GM23338 (cell line): ENCODE results near the gene SLC25A10. TPM values are rescaled to one million over a fixed set of nuclear protein-coding genes. Genes with fewer than 3 reads are reported as not detected.
A peak's percentile ranks its signal among the peaks of the same experiment; 100 is the strongest.

Experiments
- ATAC-seq: fragments of 200-7000 bp; cut with Tn5 transposase; 3 replicates; pipeline ENCODE4 v1.9.1; 2020
- DNase-seq: peaks from one replicate; pipeline ENCODE4 v3.0.0-alpha.2; 2015; ENCODE audit warnings: low spot score
- H2AFZ ChIP-seq: fragments of 200-600 bp; sonication (generic); 2 replicates; pipeline ENCODE4 v1.8.0; 2016; ENCODE audit warnings: antibody characterized with exemption, mild to moderate bottlenecking, moderate library complexity
- H3F3A ChIP-seq: fragments of 200-600 bp; sonication (generic); replicated peaks from 2 replicates; pipeline ENCODE4 v1.8.0; 2017; ENCODE audit warnings: antibody characterized with exemption, mixed run types, low read depth
- H3K27ac ChIP-seq: fragments of 200-600 bp; sonication (generic); 2 replicates; pipeline ENCODE4 v1.6.1; 2016; ENCODE audit warnings: low read depth
- H3K27me3 ChIP-seq: fragments of 200-600 bp; sonication (generic); 2 replicates; pipeline ENCODE4 v1.8.0; 2016; ENCODE audit warnings: mild to moderate bottlenecking, mixed run types, moderate library complexity; ENCODE audit not compliant: insufficient read depth
- H3K36me3 ChIP-seq: fragments of 200-600 bp; sonication (generic); 2 replicates; pipeline ENCODE4 v1.8.0; 2016; ENCODE audit warnings: mild to moderate bottlenecking; ENCODE audit not compliant: insufficient read depth
- H3K4me1 ChIP-seq: fragments of 200-600 bp; sonication (generic); 2 replicates; pipeline ENCODE4 v1.8.0; 2016; ENCODE audit warnings: mild to moderate bottlenecking, moderate library complexity; ENCODE audit not compliant: insufficient read depth
- H3K4me2 ChIP-seq: fragments of 200-600 bp; sonication (generic); 2 replicates; pipeline ENCODE4 v1.7.1; 2017; ENCODE audit warnings: mixed run types
- H3K4me3 ChIP-seq: fragments of 200-600 bp; sonication (generic); 2 replicates; pipeline ENCODE4 v1.6.1; 2016; ENCODE audit warnings: mixed run types
- H3K79me2 ChIP-seq: fragments of 200-600 bp; sonication (generic); replicated peaks from 2 replicates; pipeline ENCODE4 v1.8.0; 2017; ENCODE audit warnings: mild to moderate bottlenecking; ENCODE audit not compliant: insufficient read depth
- H3K9me2 ChIP-seq: fragments of 200-600 bp; sonication (generic); 2 replicates; pipeline ENCODE4 v1.8.0; 2017; ENCODE audit not compliant: insufficient read depth
- H4K20me1 ChIP-seq: fragments of 200-600 bp; sonication (generic); replicated peaks from 2 replicates; pipeline ENCODE4 v1.8.0; 2017; ENCODE audit warnings: mild to moderate bottlenecking; ENCODE audit not compliant: insufficient read depth
- H3K27ac Mint-ChIP-seq: 2 replicates; pipeline ENCODE4 v1.8.0; 2020; ENCODE audit warnings: inconsistent platforms, mild to moderate bottlenecking, moderate library complexity, mixed read lengths
- H3K27me3 Mint-ChIP-seq: 3 replicates; pipeline ENCODE4 v1.8.0; 2022; ENCODE audit warnings: low read depth, mild to moderate bottlenecking, moderate library complexity, mixed read lengths, inconsistent platforms; ENCODE audit not compliant: insufficient read depth, poor library complexity
- H3K36me3 Mint-ChIP-seq: 3 replicates; pipeline ENCODE4 v1.8.0; 2021; ENCODE audit warnings: low read depth, mild to moderate bottlenecking, inconsistent platforms, moderate library complexity, mixed read lengths
- H3K4me1 Mint-ChIP-seq: 3 replicates; pipeline ENCODE4 v1.8.0; 2020; ENCODE audit warnings: mild to moderate bottlenecking, inconsistent platforms, mixed read lengths
- H3K4me3 Mint-ChIP-seq: 3 replicates; pipeline ENCODE4 v1.8.0; 2021; ENCODE audit warnings: moderate library complexity, mild to moderate bottlenecking, inconsistent platforms, mixed read lengths
- H3K9me3 Mint-ChIP-seq: 3 replicates; pipeline ENCODE4 v1.8.0; 2020; ENCODE audit warnings: moderate library complexity, mild to moderate bottlenecking, inconsistent platforms, mixed read lengths
- EZH2 ChIP-seq: fragments of 200-600 bp; sonication (generic); IDR thresholded peaks from one replicate; pipeline ENCODE4 v1.8.0; 2017; ENCODE audit warnings: antibody characterized with exemption, mild to moderate bottlenecking, low read depth; ENCODE audit not compliant: unreplicated experiment
- JUNB ChIP-seq: IDR thresholded peaks from one replicate; pipeline ENCODE4 v1.6.1; 2016; ENCODE audit warnings: antibody characterized with exemption; ENCODE audit not compliant: unreplicated experiment
- ZNF331 ChIP-seq: fragments of 250-450 bp; sonication (Bioruptor Pico); IDR thresholded peaks from 2 replicates; pipeline ENCODE4 v1.5.0; 2020; ENCODE audit warnings: low read depth, mild to moderate bottlenecking, moderate library complexity
- polyA plus RNA-seq: library from polyadenylated mRNA; unstranded; fragments of >200 nt; fragmentation: Nextera tagmentation; extraction: Ambion mirVana; gene quantifications from 2 replicates; pipeline ENCODE4 v1.2.1, GENCODE V29; 2016
- total RNA-seq: library from RNA; depleted of rRNA; stranded (reverse); fragments of >200 nt; shearing (Covaris generic); gene quantifications from 2 replicates; pipeline ENCODE4 v1.2.3, GENCODE V29; 2014
- TF ChIP-seq, protein P1 (sequence below), 2 experiments: fragments of 200-600 bp in 1 of 2; sonication (generic) in 1 of 2; conservative IDR thresholded peaks; 2 replicates each; pipeline versions ENCODE4 v1.5.1 to v1.6.1; 2016 to 2017; ENCODE audit warnings: antibody characterized with exemption in 2 of 2, low read depth in 2 of 2, mild to moderate bottlenecking in 2 of 2, moderate library complexity in 1 of 2
- TF ChIP-seq, protein P2 (sequence below): fragments of 250-450 bp; sonication (Bioruptor Pico); IDR thresholded peaks from 2 replicates; pipeline ENCODE4 v1.5.0; 2020; ENCODE audit warnings: mild to moderate bottlenecking, moderate library complexity

The SLC25A10 gene
- total and polyA plus RNA-seq, 2 experiments from 2014 or later: 25.7 to 47.4 TPM

DNA sequence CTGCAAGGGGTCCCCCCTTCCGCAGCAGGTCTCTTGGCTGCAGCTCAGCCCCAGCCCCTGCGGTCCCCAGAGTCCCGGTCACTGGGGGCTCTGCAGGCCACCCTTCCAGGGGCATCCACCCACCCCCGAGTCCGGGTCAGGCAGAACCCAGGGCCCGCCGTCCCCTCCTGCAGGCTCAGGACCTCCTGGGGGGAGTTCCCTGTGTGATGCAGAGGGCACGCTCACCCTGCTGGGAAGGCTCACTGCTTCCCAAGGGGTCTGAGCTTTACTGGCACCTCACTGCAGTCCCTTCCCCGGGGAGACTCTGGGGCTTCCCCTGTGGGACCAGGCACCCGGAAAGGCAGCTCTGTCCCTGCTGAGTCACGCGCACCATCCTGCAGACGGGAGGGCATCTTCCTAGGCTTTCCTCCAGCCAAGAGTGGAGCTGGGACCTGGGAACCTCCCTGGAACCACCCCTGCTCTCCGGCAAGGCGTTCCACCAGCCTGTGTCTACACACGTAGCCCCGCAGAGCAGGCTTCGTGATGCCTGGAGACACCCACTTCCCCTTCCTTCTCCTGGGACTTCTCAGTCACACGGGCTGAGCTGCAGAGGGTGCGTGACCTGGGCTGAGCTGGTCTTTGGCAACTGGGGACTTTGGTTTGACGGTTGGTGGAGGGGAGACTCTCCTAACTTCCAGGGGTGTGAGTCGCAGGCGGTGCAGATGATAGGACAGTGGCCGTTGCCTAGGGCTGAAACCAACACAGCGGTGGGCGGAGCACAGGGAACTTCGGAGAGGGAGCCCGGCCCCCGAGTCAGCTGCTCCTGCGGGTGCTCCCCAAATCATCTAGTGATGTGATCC, 23.4 kb downstream of the SLC25A10 start:
- H3K4me1 Mint-ChIP-seq: peaks cover 24% of the 10 kb centered on the region
- Histone ChIP-seq H3K4me3 (no peak overlapping the region), H3K27me3 (no peaks in the 10 kb centered on the region), H3K79me2 (no peaks in the 10 kb centered on the region), H2AFZ (peak overlapping the region; percentile 66), H3K36me3 (no peaks in the 10 kb centered on the region), H3K27ac (no peak overlapping the region), H3K4me2 (no peak overlapping the region), H3K4me1 (peaks cover 7% of the 10 kb centered on the region; the same call in 1 of the 2 replicates), H3F3A (peaks cover 12% of the 10 kb centered on the region), H3K9me2 (no peaks in the 10 kb centered on the region), H4K20me1 (no peaks in the 10 kb centered on the region)
- H3K27ac Mint-ChIP-seq: no peak overlapping the region
- ATAC-seq (peak; percentile 7), DNase-seq (no peak)
- TF ChIP-seq, protein P1, sequence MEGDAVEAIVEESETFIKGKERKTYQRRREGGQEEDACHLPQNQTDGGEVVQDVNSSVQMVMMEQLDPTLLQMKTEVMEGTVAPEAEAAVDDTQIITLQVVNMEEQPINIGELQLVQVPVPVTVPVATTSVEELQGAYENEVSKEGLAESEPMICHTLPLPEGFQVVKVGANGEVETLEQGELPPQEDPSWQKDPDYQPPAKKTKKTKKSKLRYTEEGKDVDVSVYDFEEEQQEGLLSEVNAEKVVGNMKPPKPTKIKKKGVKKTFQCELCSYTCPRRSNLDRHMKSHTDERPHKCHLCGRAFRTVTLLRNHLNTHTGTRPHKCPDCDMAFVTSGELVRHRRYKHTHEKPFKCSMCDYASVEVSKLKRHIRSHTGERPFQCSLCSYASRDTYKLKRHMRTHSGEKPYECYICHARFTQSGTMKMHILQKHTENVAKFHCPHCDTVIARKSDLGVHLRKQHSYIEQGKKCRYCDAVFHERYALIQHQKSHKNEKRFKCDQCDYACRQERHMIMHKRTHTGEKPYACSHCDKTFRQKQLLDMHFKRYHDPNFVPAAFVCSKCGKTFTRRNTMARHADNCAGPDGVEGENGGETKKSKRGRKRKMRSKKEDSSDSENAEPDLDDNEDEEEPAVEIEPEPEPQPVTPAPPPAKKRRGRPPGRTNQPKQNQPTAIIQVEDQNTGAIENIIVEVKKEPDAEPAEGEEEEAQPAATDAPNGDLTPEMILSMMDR (conservative IDR thresholded peaks at IDR 0.05; ENCODE audit: low read depth in 2 of 2): no peak
- TF ChIP-seq, protein P2, sequence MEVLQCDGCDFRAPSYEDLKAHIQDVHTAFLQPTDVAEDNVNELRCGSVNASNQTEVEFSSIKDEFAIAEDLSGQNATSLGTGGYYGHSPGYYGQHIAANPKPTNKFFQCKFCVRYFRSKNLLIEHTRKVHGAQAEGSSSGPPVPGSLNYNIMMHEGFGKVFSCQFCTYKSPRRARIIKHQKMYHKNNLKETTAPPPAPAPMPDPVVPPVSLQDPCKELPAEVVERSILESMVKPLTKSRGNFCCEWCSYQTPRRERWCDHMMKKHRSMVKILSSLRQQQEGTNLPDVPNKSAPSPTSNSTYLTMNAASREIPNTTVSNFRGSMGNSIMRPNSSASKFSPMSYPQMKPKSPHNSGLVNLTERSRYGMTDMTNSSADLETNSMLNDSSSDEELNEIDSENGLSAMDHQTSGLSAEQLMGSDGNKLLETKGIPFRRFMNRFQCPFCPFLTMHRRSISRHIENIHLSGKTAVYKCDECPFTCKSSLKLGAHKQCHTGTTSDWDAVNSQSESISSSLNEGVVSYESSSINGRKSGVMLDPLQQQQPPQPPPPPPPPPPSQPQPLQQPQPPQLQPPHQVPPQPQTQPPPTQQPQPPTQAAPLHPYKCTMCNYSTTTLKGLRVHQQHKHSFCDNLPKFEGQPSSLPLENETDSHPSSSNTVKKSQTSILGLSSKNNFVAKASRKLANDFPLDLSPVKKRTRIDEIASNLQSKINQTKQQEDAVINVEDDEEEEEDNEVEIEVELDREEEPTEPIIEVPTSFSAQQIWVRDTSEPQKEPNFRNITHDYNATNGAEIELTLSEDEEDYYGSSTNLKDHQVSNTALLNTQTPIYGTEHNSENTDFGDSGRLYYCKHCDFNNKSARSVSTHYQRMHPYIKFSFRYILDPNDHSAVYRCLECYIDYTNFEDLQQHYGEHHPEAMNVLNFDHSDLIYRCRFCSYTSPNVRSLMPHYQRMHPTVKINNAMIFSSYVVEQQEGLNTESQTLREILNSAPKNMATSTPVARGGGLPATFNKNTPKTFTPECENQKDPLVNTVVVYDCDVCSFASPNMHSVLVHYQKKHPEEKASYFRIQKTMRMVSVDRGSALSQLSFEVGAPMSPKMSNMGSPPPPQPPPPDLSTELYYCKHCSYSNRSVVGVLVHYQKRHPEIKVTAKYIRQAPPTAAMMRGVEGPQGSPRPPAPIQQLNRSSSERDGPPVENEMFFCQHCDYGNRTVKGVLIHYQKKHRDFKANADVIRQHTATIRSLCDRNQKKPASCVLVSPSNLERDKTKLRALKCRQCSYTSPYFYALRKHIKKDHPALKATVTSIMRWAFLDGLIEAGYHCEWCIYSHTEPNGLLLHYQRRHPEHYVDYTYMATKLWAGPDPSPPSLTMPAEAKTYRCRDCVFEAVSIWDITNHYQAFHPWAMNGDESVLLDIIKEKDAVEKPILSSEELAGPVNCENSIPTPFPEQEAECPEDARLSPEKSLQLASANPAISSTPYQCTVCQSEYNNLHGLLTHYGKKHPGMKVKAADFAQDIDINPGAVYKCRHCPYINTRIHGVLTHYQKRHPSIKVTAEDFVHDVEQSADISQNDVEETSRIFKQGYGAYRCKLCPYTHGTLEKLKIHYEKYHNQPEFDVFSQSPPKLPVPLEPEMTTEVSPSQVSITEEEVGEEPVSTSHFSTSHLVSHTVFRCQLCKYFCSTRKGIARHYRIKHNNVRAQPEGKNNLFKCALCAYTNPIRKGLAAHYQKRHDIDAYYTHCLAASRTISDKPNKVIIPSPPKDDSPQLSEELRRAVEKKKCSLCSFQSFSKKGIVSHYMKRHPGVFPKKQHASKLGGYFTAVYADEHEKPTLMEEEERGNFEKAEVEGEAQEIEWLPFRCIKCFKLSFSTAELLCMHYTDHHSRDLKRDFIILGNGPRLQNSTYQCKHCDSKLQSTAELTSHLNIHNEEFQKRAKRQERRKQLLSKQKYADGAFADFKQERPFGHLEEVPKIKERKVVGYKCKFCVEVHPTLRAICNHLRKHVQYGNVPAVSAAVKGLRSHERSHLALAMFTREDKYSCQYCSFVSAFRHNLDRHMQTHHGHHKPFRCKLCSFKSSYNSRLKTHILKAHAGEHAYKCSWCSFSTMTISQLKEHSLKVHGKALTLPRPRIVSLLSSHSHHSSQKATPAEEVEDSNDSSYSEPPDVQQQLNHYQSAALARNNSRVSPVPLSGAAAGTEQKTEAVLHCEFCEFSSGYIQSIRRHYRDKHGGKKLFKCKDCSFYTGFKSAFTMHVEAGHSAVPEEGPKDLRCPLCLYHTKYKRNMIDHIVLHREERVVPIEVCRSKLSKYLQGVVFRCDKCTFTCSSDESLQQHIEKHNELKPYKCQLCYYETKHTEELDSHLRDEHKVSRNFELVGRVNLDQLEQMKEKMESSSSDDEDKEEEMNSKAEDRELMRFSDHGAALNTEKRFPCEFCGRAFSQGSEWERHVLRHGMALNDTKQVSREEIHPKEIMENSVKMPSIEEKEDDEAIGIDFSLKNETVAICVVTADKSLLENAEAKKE: no peak
- no peak for TF ChIP-seq JUNB
- no peak for TF ChIP-seq ZNF331 (CRISPR knock-in tag)
- no peak for TF ChIP-seq EZH2
- no peaks in the 10 kb centered on the region for H3K36me3 Mint-ChIP-seq
- H3K27me3 Mint-ChIP-seq: peaks cover 18% of the 10 kb centered on the region
- H3K9me3 Mint-ChIP-seq: no peaks in the 10 kb centered on the region
- H3K4me3 Mint-ChIP-seq: no peak overlapping the region; the same call in 2 of the 3 replicates
